Activated B cell treated with CpG ODN at 0.5 μM for 24 hours (primary cell): ENCODE measurements around the gene PSMA5. TPM values are rescaled to one million over a fixed set of nuclear protein-coding genes. Genes with fewer than 3 reads are reported as not detected.

Experiments
- ATAC-seq: fragments of 200-7000 bp; cut with Tn5 transposase; one replicate; pipeline ENCODE4 v1.10.0; 2021; ENCODE audit warnings: low read depth, mild to moderate bottlenecking, moderate library complexity
- CTCF ChIA-PET: fragments of 350-600 bp; sonication (Branson Sonifier 250); formaldehyde crosslinking; loops from one replicate; lab custom pipeline; 2021; ENCODE audit warnings: antibody characterized with exemption; lab: Charles Lee
- POLR2A ChIA-PET: fragments of 350-600 bp; sonication (Branson Sonifier 250); formaldehyde crosslinking; loops from one replicate; lab custom pipeline; 2021; ENCODE audit warnings: antibody characterized with exemption; lab: Charles Lee
- DNase-seq: peaks from one replicate; pipeline ENCODE4 v3.0.0; 2022
- H3K27ac Mint-ChIP-seq: one replicate; pipeline ENCODE4 v1.8.0; 2020; ENCODE audit warnings: mixed read lengths
- H3K27me3 Mint-ChIP-seq: one replicate; pipeline ENCODE4 v1.8.0; 2021; ENCODE audit warnings: mixed read lengths
- H3K36me3 Mint-ChIP-seq: one replicate; pipeline ENCODE4 v1.8.0; 2021; ENCODE audit warnings: low read depth, mixed read lengths
- H3K4me1 Mint-ChIP-seq: one replicate; pipeline ENCODE4 v1.8.0; 2021; ENCODE audit warnings: mixed read lengths
- H3K4me3 Mint-ChIP-seq: one replicate; pipeline ENCODE4 v1.8.0; 2020; ENCODE audit warnings: mild to moderate bottlenecking, mixed read lengths
- H3K9me3 Mint-ChIP-seq: one replicate; pipeline ENCODE4 v1.8.0; 2020; ENCODE audit warnings: mixed read lengths
- intact Hi-C: fragments of 100-400 bp; cut with micrococcal nuclease; formaldehyde crosslinking; loops from one replicate; pipeline ENCODE4 v1.15.1; 2024
- total RNA-seq: library from RNA; stranded (reverse); gene quantifications from 2 replicates; pipeline ENCODE4 v1.2.3, GENCODE V29; 2022
- TF ChIP-seq, protein P1 (sequence below): fragments of 200-600 bp; IDR thresholded peaks from one replicate; pipeline ENCODE4 v1.8.0; 2022; ENCODE audit warnings: antibody characterized with exemption, mild to moderate bottlenecking

Gene PSMA5
- total RNA-seq, 1 donor from 2014 or later: 105 TPM

DNA sequence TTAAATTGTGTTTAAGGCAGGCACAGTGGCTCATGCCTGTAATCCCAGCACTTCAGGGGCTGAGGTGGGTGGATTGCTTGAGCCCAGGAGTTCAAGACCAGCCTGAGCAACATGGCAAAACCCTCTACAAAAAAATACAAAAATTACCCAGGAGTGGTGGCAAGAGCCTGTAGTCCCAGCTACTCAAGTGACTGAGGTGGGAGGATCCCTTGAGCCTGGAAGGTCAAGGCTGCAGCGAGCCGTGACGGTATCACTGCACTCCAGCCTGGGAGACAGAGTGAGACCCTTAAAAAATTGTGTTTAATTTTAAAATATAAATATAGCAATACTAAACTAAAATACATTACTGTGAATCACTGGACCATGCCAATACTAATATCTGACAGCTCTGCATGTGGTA, 71.3 kb downstream of the PSMA5 start:
- H3K27me3 Mint-ChIP-seq: peaks cover 10% of the 10 kb centered on the region
- H3K4me3 Mint-ChIP-seq: no peak overlapping the region
- TF ChIP-seq, protein P1, sequence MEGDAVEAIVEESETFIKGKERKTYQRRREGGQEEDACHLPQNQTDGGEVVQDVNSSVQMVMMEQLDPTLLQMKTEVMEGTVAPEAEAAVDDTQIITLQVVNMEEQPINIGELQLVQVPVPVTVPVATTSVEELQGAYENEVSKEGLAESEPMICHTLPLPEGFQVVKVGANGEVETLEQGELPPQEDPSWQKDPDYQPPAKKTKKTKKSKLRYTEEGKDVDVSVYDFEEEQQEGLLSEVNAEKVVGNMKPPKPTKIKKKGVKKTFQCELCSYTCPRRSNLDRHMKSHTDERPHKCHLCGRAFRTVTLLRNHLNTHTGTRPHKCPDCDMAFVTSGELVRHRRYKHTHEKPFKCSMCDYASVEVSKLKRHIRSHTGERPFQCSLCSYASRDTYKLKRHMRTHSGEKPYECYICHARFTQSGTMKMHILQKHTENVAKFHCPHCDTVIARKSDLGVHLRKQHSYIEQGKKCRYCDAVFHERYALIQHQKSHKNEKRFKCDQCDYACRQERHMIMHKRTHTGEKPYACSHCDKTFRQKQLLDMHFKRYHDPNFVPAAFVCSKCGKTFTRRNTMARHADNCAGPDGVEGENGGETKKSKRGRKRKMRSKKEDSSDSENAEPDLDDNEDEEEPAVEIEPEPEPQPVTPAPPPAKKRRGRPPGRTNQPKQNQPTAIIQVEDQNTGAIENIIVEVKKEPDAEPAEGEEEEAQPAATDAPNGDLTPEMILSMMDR: no peak
- no peak for ATAC-seq
- intact Hi-C loops: no loop called here
- H3K4me1 Mint-ChIP-seq: no peaks in the 10 kb centered on the region
- no peak overlapping the region for H3K27ac Mint-ChIP-seq
- no peaks in the 10 kb centered on the region for H3K36me3 Mint-ChIP-seq
- CTCF ChIA-PET: no interaction called here
- H3K9me3 Mint-ChIP-seq: no peaks in the 10 kb centered on the region
- POLR2A ChIA-PET: no interaction called here
- no peak for DNase-seq

DNA sequence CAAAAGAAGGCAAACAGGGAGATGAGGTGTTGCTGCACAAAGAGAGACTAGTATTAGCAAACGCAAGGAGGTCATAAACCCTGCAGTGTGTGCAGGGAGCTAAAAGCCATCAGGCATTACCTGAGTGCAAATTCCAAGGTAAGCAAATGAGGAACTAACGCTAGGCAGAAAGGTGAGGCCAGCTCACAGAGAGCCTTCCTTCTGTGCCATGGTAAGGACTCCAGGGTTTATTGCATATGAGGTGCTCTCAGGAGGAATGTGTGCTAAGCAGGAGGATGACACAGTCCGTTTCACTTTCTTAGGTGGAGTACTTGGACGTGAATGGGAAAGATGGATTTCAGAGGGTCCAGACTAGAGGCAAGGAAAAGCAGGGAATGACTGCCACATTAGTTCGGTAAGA, 74.8 kb downstream of the PSMA5 start:
- intact Hi-C loops: no loop called here
- Mint-ChIP-seq H3K27me3 (peaks cover 8% of the 10 kb centered on the region), H3K27ac (no peak overlapping the region), H3K9me3 (no peaks in the 10 kb centered on the region), H3K36me3 (no peaks in the 10 kb centered on the region), H3K4me3 (no peak overlapping the region), H3K4me1 (no peaks in the 10 kb centered on the region)
- ATAC-seq (no peak), DNase-seq (no peak)
- ChIA-PET CTCF (no interaction called here), POLR2A (no interaction called here)
- TF ChIP-seq, protein P1: no peak

DNA sequence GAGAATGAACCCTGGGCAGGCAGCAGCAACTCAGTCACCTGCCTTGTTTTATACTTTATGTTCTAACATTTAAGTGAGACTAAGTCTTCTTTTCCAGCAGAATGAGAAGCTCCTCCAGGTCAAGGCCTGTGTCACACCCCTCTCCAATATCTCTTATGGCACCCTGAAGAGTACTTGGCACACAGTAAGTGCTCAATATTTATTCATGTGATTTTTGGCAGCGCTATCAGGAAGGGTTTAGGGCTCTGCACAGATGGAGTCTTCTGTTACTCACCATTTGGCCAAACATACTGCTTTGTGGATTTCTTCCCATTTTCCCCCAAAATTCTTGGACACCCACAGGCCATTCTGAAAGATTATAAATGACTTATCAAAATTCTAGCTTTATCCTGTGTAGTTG, 75.6 kb downstream of the PSMA5 start:
- CTCF ChIA-PET: interaction anchor here (0.9 kb wide), 1 partner anchor 49 kb away, joined by 4 read pairs; no protein-coding TSS in a partner anchor
- intact Hi-C loops: no loop called here

DNA sequence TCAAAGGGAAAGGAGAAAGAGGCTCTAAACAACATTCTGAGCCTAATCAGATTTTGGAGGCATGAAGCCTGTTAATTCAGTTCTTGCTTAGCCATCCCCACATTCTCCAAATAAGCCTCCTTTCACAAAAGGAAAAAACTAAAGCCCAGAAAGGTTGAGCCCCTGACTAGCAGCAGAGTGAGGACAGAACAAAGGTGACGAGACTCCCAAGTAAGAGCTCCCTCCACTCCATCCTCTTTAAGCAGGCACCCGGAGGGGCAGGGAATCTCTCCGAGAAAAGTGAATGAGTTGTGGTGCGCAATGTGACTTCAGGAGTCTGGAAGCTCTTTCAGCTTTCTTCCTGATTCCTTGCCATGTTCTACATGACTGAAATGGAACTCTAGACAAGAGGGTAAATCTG, 76.1 kb downstream of the PSMA5 start:
- TF ChIP-seq, protein P1: no peak
- H3K27me3 Mint-ChIP-seq: peaks cover 11% of the 10 kb centered on the region
- ChIA-PET POLR2A (no interaction called here), CTCF (interaction anchor here (0.9 kb wide), 1 partner anchor 49 kb away, joined by 4 read pairs; no protein-coding TSS in a partner anchor)
- no peak overlapping the region for H3K4me3 Mint-ChIP-seq
- no peak for ATAC-seq
- no peaks in the 10 kb centered on the region for H3K4me1 Mint-ChIP-seq
- H3K27ac Mint-ChIP-seq: no peak overlapping the region
- intact Hi-C loops: no loop called here
- H3K9me3 Mint-ChIP-seq: no peaks in the 10 kb centered on the region
- no peak for DNase-seq
- H3K36me3 Mint-ChIP-seq: no peaks in the 10 kb centered on the region

More for the DNA sequence above, 75.6 kb downstream of the PSMA5 start:
- ATAC-seq (no peak), DNase-seq (no peak)
- Mint-ChIP-seq H3K4me1 (no peaks in the 10 kb centered on the region), H3K9me3 (no peaks in the 10 kb centered on the region), H3K27me3 (peaks cover 8% of the 10 kb centered on the region), H3K36me3 (no peaks in the 10 kb centered on the region), H3K27ac (no peak overlapping the region), H3K4me3 (no peak overlapping the region)
- TF ChIP-seq, protein P1: no peak
- POLR2A ChIA-PET: no interaction called here

Other genes with a start within 250 kb of the PSMA5 start
- 182 and 188 TPM in 2 replicates for gene SARS1, start 212.5 kb downstream of the PSMA5 start, total RNA-seq
- 0.81 and 1.1 TPM in 2 replicates for gene CELSR2, start 176.9 kb downstream of the PSMA5 start, total RNA-seq
- 0.69 TPM in 1 of 2 replicates, not detected in the other for gene PSRC1, start 143.3 kb downstream of the PSMA5 start, total RNA-seq
- not detected in 2 replicates for gene MYBPHL, start 119.4 kb downstream of the PSMA5 start, total RNA-seq
- gene SORT1, start 28.5 kb downstream of the PSMA5 start, total RNA-seq: 0.20 and 0.37 TPM in 2 replicates
- not detected in 2 replicates for gene SYPL2, start 40.1 kb upstream of the PSMA5 start, total RNA-seq
- 7.5 and 9.0 TPM in 2 replicates for gene ATXN7L2, start 57.5 kb upstream of the PSMA5 start, total RNA-seq
- 17.1 and 18.1 TPM in 2 replicates for gene CYB561D1, start 67.6 kb upstream of the PSMA5 start, total RNA-seq
- gene AMIGO1, start 83.3 kb upstream of the PSMA5 start, total RNA-seq: 0.42 and 0.53 TPM in 2 replicates
- 0.15 TPM in 1 of 2 replicates, not detected in the other for gene GPR61, start 113.4 kb upstream of the PSMA5 start, total RNA-seq
- 7.5 and 8.4 TPM in 2 replicates for gene GNAI3, start 122.2 kb upstream of the PSMA5 start, total RNA-seq
- 0.71 TPM in 1 of 2 replicates, not detected in the other for gene GNAT2, start 193.2 kb upstream of the PSMA5 start, total RNA-seq
- gene AMPD2, start 193.4 kb upstream of the PSMA5 start, total RNA-seq: 56.8 and 64.9 TPM in 2 replicates
- 13.1 and 13.7 TPM in 2 replicates for gene GSTM4, start 229.7 kb upstream of the PSMA5 start, total RNA-seq
- gene GSTM2, start 241.6 kb upstream of the PSMA5 start, total RNA-seq: 9.2 and 11.0 TPM in 2 replicates